Ovary (tissue), 3 donors: ENCODE results near the gene SLC22A12.

Experiments
- CTCF ChIP-seq, 3 donors: fragments of 450-650 bp in 2 of 3; fragments of 200-600 bp in 1 of 3; IDR thresholded peaks; one replicate each; pipeline versions ENCODE4 v1.5.1 to v1.8.0; 2016 to 2022; ENCODE audit warnings: antibody characterized with exemption in 3 of 3, mild to moderate bottlenecking in 1 of 3
- EP300 ChIP-seq: sonication (generic); formaldehyde crosslinking; IDR thresholded peaks from one replicate; pipeline ENCODE4 v1.6.1; 2017; ENCODE audit warnings: antibody characterized with exemption
- POLR2A ChIP-seq: fragments of 450-650 bp; IDR thresholded peaks from one replicate; pipeline ENCODE4 v1.6.1; 2017; ENCODE audit warnings: antibody characterized with exemption, mild to moderate bottlenecking, moderate library complexity
- donor health status: DM: no; HTN: no; CAD: no.

GRCh38 chr11:64566042-64566914 is 24.7 kb upstream of the SLC22A12 start:
- TF ChIP-seq CTCF (IDR thresholded peaks at IDR 0.05) (no peak), POLR2A (no peak), EP300 (no peak)
